A673 (cell line): ENCODE measurements around the gene HMCN1. TPM values are rescaled to one million over a fixed set of nuclear protein-coding genes. Genes with fewer than 3 reads are reported as not detected.

Experiments
- BruUV-seq: library from RNA; stranded (reverse); fragments of 400-500 nt; replicated peaks from 2 replicates; lab custom pipeline; 2021; lab: Mats Ljungman, UMichigan
- CTCF ChIA-PET: fragments of 300-600 bp; sonication (Branson Sonifier 250); formaldehyde crosslinking; loops from one replicate; lab custom pipeline; 2022; ENCODE audit warnings: antibody characterized with exemption; lab: Charles Lee
- POLR2A ChIA-PET: fragments of 300-600 bp; sonication (Branson Sonifier 250); formaldehyde crosslinking; loops from one replicate; lab custom pipeline; 2022; ENCODE audit warnings: antibody characterized with exemption; ENCODE audit not compliant: low non-redundant PET; lab: Charles Lee
- DNase-seq: peaks from one replicate; pipeline ENCODE4 v3.0.0-alpha.2; 2015; ENCODE audit warnings: low spot score
- H3K27ac ChIP-seq: fragments of 200-600 bp; sonication (generic); 2 replicates; pipeline ENCODE4 v1.5.1; 2016; ENCODE audit warnings: mixed run types, low read depth, mild to moderate bottlenecking, mixed read lengths, antibody characterized with exemption, low read length; ENCODE audit not compliant: poor library complexity, severe bottlenecking
- H3K27me3 ChIP-seq: fragments of 200-600 bp; sonication (generic); replicated peaks from 2 replicates; pipeline ENCODE4 v1.6.1; 2017; ENCODE audit warnings: mixed run types, low read depth, mild to moderate bottlenecking, mixed read lengths, antibody characterized with exemption, low read length; ENCODE audit not compliant: insufficient read depth, poor library complexity
- H3K36me3 ChIP-seq: fragments of 200-600 bp; sonication (generic); 2 replicates; pipeline ENCODE4 v1.6.1; 2016; ENCODE audit warnings: mixed run types, mild to moderate bottlenecking, mixed read lengths, antibody characterized with exemption, low read length; ENCODE audit not compliant: insufficient read depth, poor library complexity, severe bottlenecking
- H3K4me1 ChIP-seq: fragments of 200-600 bp; sonication (generic); 2 replicates; pipeline ENCODE4 v1.6.1; 2017; ENCODE audit warnings: mixed run types, mild to moderate bottlenecking, mixed read lengths, antibody characterized with exemption, low read length; ENCODE audit not compliant: insufficient read depth, poor library complexity, severe bottlenecking
- H3K4me3 ChIP-seq: fragments of 200-600 bp; sonication (generic); 2 replicates; pipeline ENCODE4 v1.5.1; 2016; ENCODE audit warnings: low read depth, mixed run types, mild to moderate bottlenecking, mixed read lengths, low read length; ENCODE audit not compliant: poor library complexity, severe bottlenecking
- H3K9me3 ChIP-seq: fragments of 200-600 bp; sonication (generic); 2 replicates; pipeline ENCODE4 v1.6.1; 2016; ENCODE audit warnings: mixed run types, low read depth, mild to moderate bottlenecking, mixed read lengths, antibody characterized with exemption, low read length; ENCODE audit not compliant: poor library complexity, severe bottlenecking
- CTCF ChIP-seq: fragments of 300-800, 200-600 bp; sonication (generic); conservative IDR thresholded peaks from 2 replicates; pipeline ENCODE4 v1.5.1; 2017; ENCODE audit warnings: low read depth, mild to moderate bottlenecking, antibody characterized with exemption, low read length, moderate library complexity, mixed read lengths
- EZH2 ChIP-seq: fragments of 200-600 bp; sonication (generic); IDR thresholded peaks from 2 replicates; pipeline ENCODE4 v1.6.1; 2017; ENCODE audit warnings: borderline replicate concordance, low read depth, mild to moderate bottlenecking, mixed read lengths, antibody characterized with exemption, low read length; ENCODE audit not compliant: poor library complexity, severe bottlenecking
- intact Hi-C: fragments of 100-400 bp; cut with micrococcal nuclease; formaldehyde crosslinking; loops from one replicate; pipeline ENCODE4 v1.10.0; 2022; ENCODE audit not compliant: unreplicated experiment
- total RNA-seq: library from RNA; stranded (reverse); gene quantifications from 2 replicates; pipeline ENCODE4 v1.2.3, GENCODE V29; 2021

HMCN1 gene
- total RNA-seq, 1 experiment from 2014 or later = 134 TPM

GRCh38 chr1:185696422-185697150, 37.6 kb upstream of the HMCN1 start:
- H3K4me3 ChIP-seq = no peak overlapping the region
- intact Hi-C loops = no loop called here
- no peaks in the 10 kb centered on the region for H3K36me3 ChIP-seq
- no peaks in the 10 kb centered on the region for H3K27me3 ChIP-seq
- no peak for TF ChIP-seq EZH2
- TF ChIP-seq CTCF = no peak
- CTCF ChIA-PET = interaction anchor here (1.0 kb wide), 1 partner anchor 516 kb away, joined by 4 read pairs; no protein-coding TSS in a partner anchor
- H3K9me3 ChIP-seq = no peaks in the 10 kb centered on the region
- peaks cover 54% of the 10 kb centered on the region for H3K4me1 ChIP-seq
- peak; percentile 48 for DNase-seq
- BruUV-seq = no TSS peak
- H3K27ac ChIP-seq = peak overlapping the region; percentile 100
- POLR2A ChIA-PET = no interaction called here

- no TSS peak for BruUV-seq
- POLR2A ChIA-PET = no interaction called here
- DNase-seq = no peak
- H3K27me3 ChIP-seq = no peaks in the 10 kb centered on the region
- H3K4me1 ChIP-seq = peaks cover 46% of the 10 kb centered on the region
- intact Hi-C loops = no loop called here
- no peaks in the 10 kb centered on the region for H3K36me3 ChIP-seq
- H3K4me3 ChIP-seq = no peak overlapping the region
- no peak overlapping the region for H3K27ac ChIP-seq
- CTCF ChIA-PET = no interaction called here
- H3K9me3 ChIP-seq = no peaks in the 10 kb centered on the region
- TF ChIP-seq CTCF (no peak), EZH2 (no peak)
Measured at GRCh38 chr1:185699874-185700273, 34.3 kb upstream of the HMCN1 start.

GRCh38 chr1:185701650-185702049, 32.5 kb upstream of the HMCN1 start:
- H3K27me3 ChIP-seq = no peaks in the 10 kb centered on the region
- CTCF ChIA-PET = no interaction called here
- DNase-seq = no peak
- H3K27ac ChIP-seq = peak overlapping the region; percentile 44
- no peak overlapping the region for H3K4me3 ChIP-seq
- intact Hi-C loops = no loop called here
- H3K4me1 ChIP-seq = peaks cover 34% of the 10 kb centered on the region
- POLR2A ChIA-PET = no interaction called here
- no peaks in the 10 kb centered on the region for H3K36me3 ChIP-seq
- no TSS peak for BruUV-seq
- no peaks in the 10 kb centered on the region for H3K9me3 ChIP-seq
- TF ChIP-seq EZH2 (no peak), CTCF (no peak)
